GM18519 (cell line): ENCODE measurements around the gene G6PC3.

Source experiments
- ATAC-seq: cut with Tn5 transposase; IDR thresholded peaks from one replicate; pipeline ENCODE4 v1.9.1; 2021; ENCODE audit warnings: mild to moderate bottlenecking, moderate library complexity; ENCODE audit not compliant: unreplicated experiment, low FRiP score

The G6PC3 gene

DNA sequence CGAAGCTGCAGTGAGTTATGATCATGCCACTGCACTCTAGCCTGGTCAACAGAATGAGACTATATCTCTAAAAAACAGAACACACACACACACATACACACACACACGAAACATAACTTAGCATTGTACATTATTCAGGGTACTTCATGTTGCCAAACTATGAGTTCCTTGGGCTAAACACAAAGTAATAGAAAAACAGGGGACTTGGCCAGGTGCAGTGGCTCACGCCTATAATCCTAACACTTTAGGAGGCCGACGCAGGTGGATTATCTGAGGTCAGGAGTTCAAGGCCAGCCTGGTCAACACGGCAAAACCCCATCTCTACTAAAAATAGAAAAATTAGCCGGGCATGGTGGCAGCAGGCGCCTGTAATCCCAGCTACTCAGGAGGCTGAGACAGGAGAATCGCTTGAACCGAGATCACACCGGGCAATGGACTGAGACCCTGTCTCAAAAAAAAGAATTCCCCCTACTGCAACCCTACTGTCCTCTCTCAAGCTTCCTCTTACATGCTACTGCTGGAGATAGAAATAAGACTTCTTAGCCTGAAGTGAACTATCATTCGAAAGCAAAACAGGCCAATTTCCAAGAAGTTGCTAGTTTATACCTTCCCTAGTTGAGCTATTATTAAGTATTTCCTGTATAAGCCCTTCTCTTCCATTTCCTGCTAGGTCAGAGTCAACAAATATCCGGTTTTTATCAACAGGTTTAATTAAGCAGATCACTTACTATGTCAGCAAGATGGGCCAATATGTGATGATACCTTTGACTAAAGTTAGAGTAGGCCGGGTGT is 11.2 kb upstream of the G6PC3 start:
- no peak for ATAC-seq

- ATAC-seq = no peak
These were observed 9.1 kb upstream of the G6PC3 start for GRCh38 chr17:44061446-44061845.

DNA sequence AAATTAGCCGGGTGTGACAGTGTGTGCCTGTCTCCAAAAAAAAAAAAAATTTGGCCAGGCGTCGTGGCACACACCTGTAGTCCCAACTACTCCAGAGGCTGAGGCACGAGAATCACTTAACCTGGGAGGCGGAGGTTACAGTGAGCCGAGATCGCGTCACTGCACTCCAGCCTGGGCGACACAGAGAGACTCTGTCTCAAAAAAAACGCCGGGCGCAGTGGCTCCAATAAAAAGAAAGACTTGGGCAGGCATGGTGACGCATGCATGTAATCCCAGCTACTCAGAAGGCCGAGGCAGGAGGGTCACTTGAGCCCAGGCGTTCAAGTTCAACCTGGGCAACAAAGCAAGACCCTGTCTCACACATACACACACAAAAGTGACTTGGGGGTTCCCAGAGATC is 7.7 kb upstream of the G6PC3 start:
- no peak for ATAC-seq

GRCh38 chr17:44063704-44064639 is 6.6 kb upstream of the G6PC3 start:
- no peak for ATAC-seq

GRCh38 chr17:44065668-44066203 is 4.8 kb upstream of the G6PC3 start:
- ATAC-seq = no peak

DNA sequence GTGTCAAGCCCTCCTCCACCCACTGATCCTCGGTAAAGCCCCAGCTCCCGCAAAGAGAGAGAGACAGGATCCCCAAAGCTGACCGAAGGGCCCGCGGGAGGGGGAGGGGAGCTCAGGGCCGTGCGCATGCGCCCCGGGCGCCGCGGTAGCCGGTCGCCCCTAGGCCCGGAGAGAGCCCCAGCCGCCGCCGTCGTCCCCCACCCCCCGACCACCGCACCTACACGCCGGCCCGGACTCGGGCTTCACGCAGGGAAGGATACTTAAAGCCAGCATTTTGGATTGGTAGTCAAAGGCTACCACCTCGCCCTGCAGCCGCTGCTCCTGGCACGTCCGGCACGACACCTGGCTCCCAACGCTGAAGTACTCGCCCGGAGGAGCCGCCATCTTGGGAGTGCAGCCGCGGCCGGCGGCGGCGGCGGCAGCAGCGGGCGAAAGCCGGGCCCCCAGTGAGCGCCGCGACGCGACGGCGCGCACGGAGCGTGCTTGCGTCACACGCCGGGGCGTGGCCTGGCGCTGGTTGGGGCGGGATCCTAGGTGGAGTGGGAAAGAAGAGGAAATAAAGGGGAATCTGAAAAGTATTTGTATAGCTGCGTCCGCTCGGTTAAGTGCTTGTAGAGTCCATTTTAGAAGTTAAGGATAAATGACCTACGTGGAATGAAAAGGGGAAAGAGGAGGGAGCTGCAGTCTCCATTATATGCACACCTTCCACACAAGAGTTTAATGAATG is 4.2 kb upstream of the G6PC3 start, which contains the start of gene LSM12:
TSS of gene LSM12 (minus strand) at position 468 of the 727 bp plus-strand sequence. CDS start at position 384, 84 bp downstream.
- ATAC-seq = peak; percentile 52

GRCh38 chr17:44067545-44067940 is 3.0 kb upstream of the G6PC3 start:
- ATAC-seq = no peak

GRCh38 chr17:44069974-44070454 is 521 bp upstream of the G6PC3 start:
- no peak for ATAC-seq

GRCh38 chr17:44071198-44071520 is 624 bp downstream of the G6PC3 start:
- no peak for ATAC-seq

GRCh38 chr17:44071772-44072171 is 1.2 kb downstream of the G6PC3 start:
- ATAC-seq = no peak

DNA sequence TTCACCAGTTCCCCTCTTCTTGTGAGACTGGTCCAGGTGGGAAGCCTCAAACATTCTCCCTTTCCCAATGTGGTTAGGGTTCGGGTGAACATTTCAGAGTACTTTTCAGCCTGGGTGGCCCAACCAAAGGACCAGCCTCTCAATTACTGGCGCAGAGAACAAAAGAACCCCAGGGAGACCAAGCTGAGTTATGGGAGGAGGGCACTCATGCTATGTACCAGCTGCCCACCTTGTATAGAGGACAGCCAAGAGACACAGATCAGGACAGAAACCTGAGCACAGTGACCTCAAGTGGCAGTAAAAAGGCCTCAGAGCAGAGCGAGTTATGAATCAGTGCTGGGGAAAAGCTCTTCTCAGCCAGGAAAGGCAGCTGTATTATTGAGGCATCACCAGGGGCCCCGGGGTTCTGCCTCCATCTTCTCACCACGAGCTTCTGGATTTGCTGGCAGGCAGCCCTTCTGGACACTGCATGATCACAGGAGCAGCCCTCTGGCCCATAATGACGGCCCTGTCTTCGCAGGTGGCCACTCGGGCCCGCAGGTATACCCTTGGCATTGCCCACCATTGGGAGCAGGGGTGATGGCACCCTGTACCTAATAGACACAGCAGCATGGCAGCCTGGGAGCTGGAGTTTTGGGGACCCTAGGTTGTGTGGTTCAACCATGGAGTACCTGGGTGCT is 3.8 kb downstream of the G6PC3 start:
- no peak for ATAC-seq

GRCh38 chr17:44074911-44075285 is 4.4 kb downstream of the G6PC3 start:
- ATAC-seq = no peak

- no peak for ATAC-seq
These were observed 5.2 kb downstream of the G6PC3 start for GRCh38 chr17:44075598-44076293.

DNA sequence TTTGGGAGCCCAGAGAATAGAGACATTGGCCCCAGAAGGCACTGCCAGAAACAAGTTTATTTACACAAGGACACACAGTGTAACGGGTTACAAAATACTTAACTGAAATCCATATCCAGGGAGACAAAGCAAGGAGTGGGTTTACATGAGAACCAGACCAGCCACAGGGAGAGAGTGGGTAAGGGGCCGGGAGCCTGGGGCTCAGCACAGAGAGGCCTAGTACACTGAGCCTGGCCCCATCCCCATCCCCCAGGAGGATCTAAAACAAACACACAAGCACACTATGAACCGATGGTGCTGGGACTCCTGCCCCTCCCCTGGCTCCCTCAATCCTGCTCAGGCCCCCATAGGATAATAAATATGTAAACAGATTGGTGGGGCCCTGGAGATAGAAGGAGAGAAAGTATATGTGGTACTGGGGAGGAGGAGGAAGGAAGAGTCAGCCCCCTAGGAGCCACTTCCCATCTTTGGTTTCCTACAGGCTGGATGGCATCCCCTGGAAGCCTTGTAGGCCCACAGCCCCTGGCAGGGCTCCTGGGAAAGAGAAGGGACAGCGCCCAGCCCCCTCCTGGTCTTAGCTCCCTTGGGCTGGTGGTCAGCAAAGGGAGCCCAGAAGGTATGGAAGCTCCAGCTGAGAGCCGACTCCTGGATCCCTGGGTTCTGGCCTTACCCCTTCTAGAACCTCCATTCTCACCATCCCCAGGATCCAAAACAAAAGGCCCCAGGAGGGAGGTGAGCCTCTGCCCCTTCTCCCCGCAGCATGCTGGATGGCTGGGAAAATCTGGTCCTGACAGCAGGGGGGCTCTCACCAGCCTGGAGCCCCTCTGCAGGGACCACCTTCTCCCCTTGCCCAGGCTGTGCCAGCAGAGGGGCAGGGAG is 6.4 kb downstream of the G6PC3 start:
- no peak for ATAC-seq

DNA sequence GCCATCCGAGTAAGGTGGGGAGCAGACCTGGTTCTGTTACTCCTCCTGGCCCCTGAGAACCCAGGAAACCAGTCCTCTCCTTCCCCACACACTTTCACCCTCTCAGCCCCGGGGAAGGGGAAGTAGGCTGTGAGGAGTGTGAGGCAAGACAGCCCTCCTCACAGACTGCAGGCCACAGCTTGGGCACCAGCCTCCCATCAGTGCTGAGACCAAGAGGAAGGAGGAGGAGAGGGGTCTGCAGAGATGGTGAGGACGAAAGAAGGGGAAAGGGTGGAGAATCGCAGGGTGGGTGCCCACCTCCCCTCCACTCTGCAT is 7.0 kb downstream of the G6PC3 start:
- no peak for ATAC-seq

GRCh38 chr17:44078412-44078811 is 7.9 kb downstream of the G6PC3 start:
- no peak for ATAC-seq

- ATAC-seq = no peak
These were observed 9.6 kb downstream of the G6PC3 start for GRCh38 chr17:44079877-44080821.

- ATAC-seq = no peak
These were observed 11.1 kb downstream of the G6PC3 start for GRCh38 chr17:44081681-44082080.
